ENCODE data around the gene SIPA1L3.

SIPA1L3 gene

DNA sequence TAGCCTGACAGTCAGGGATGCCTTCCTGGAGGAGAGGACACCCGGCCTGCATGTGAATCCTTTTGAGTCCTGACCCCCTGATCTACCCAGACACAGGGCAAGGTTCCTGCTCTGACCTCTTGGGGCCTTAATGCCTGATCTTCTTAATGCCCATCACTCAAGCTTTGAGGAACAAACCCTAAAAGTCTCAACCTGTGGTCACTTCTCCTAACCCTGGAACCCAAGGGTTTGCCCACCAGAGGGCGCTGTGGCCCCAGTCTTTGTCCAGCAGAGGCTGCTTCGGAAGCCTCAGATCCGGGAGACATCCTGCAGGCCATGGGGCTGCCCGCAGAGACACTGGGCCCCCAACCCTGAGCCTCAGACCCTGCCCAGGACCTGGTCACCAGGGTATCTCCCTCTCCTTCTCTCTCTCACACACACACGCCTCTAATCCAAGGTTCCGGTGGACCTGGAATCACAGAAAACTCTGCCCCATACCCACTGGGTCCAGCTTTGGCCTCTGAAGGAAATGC lies 326.8 kb downstream of the SIPA1L3 start:
- TF ChIP-seq CTCF (conservative IDR thresholded peaks at IDR 0.05; ENCODE audit: control insufficient read depth, insufficient read depth, low read depth, low read length), result peak; percentile 88
- no peak overlapping the region for H3K4me3 ChIP-seq (ENCODE audit: control insufficient read depth, low read depth, low read length)
- DNase-seq (ENCODE audit: low read depth), result peak; percentile 66

GRCh38 chr19:38234615-38235014 lies 327.6 kb downstream of the SIPA1L3 start:
- no peak for DNase-seq (ENCODE audit: low read depth)
- TF ChIP-seq CTCF (conservative IDR thresholded peaks at IDR 0.05; ENCODE audit: control insufficient read depth, insufficient read depth, low read depth, low read length), result no peak
- H3K4me3 ChIP-seq (ENCODE audit: control insufficient read depth, low read depth, low read length), result no peak overlapping the region

GRCh38 chr19:38239816-38240215 lies 332.8 kb downstream of the SIPA1L3 start:
- no peak for TF ChIP-seq CTCF (conservative IDR thresholded peaks at IDR 0.05; ENCODE audit: control insufficient read depth, insufficient read depth, low read depth, low read length)
- no peak for DNase-seq (ENCODE audit: low read depth)
- H3K4me3 ChIP-seq (ENCODE audit: control insufficient read depth, low read depth, low read length), result no peak overlapping the region

DNA sequence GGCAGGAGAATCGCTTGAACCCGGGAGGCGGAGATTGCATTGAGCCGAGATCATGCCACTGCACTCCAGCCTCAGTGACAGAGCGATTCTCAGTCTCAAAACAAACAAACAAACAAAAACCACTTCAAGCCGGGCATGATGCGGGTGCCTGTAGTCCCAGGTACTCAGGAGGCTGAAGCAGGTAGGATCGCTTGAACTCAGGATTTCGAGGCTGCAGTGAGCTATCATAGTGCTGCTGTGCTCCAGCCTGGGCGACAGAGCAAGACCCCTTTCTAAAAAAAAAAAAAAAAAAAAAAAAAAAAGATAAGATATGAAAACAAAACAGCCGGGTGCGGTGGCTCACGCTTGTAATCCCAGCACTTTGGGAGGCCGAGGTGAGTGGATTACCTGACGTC lies 336.3 kb downstream of the SIPA1L3 start:
- DNase-seq (ENCODE audit: low read depth), result no peak
- TF ChIP-seq CTCF (conservative IDR thresholded peaks at IDR 0.05; ENCODE audit: control insufficient read depth, insufficient read depth, low read depth, low read length), result no peak
- no peak overlapping the region for H3K4me3 ChIP-seq (ENCODE audit: control insufficient read depth, low read depth, low read length)

- DNase-seq (ENCODE audit: low read depth), result no peak
- no peak for TF ChIP-seq CTCF (conservative IDR thresholded peaks at IDR 0.05; ENCODE audit: control insufficient read depth, insufficient read depth, low read depth, low read length)
- H3K4me3 ChIP-seq (ENCODE audit: control insufficient read depth, low read depth, low read length), result no peak overlapping the region
Observed at GRCh38 chr19:38245826-38246498, 339.0 kb downstream of the SIPA1L3 start.

DNA sequence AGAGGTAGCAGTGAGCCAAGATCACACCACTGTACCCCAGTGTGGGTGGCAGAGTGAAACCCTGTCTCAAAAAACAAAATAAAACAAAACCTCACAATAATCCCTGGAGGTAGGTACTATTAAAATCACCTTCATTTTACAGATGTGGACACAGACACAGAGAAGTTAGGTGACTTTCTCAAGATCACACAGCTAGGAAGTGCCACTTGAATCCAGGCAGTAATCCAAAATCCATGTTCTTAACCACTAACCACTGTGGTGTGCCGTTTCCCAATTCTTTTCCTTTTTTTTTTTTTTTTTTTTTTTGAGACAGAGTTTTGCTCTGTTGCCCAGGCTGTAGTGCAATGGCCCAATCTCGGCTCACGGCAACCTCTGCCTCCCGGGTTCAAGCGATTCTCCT lies 340.1 kb downstream of the SIPA1L3 start:
- DNase-seq (ENCODE audit: low read depth), result peak; percentile 28
- H3K4me3 ChIP-seq (ENCODE audit: control insufficient read depth, low read depth, low read length), result no peak overlapping the region
- no peak for TF ChIP-seq CTCF (conservative IDR thresholded peaks at IDR 0.05; ENCODE audit: control insufficient read depth, insufficient read depth, low read depth, low read length)

Measured in fibroblast of mammary gland (primary cell).